K562 (cell line): ENCODE data around the gene COLEC12. TPM values are rescaled to one million over a fixed set of nuclear protein-coding genes. Genes with fewer than 3 reads are reported as not detected.

Experiments used
- ASH1L ChIP-seq: fragments of 450-650 bp; IDR thresholded peaks from 2 replicates; pipeline ENCODE4 v1.6.1; 2018; ENCODE audit warnings: borderline replicate concordance, mild to moderate bottlenecking, low read depth; ENCODE audit not compliant: partially characterized antibody
- BRF2 ChIP-seq: IDR thresholded peaks from 3 replicates; pipeline ENCODE4 v1.6.1; 2011; ENCODE audit warnings: borderline replicate concordance, mild to moderate bottlenecking; ENCODE audit not compliant: insufficient read length, insufficient read depth
- CTBP1 ChIP-seq: fragments of 450-650 bp; IDR thresholded peaks from 2 replicates; pipeline ENCODE4 v1.6.1; 2016; ENCODE audit warnings: borderline replicate concordance
- GATAD2A ChIP-seq: fragments of 450-650 bp; IDR thresholded peaks from 2 replicates; pipeline ENCODE4 v1.6.1; 2017
- KLF6 ChIP-seq: fragments of 250-450 bp; sonication (Bioruptor Pico); IDR thresholded peaks from 2 replicates; pipeline ENCODE4 v1.4.0; 2020; ENCODE audit warnings: mild to moderate bottlenecking, moderate library complexity, borderline replicate concordance
- MTF1 ChIP-seq: fragments of 250-450 bp; sonication (Bioruptor Pico); IDR thresholded peaks from 2 replicates; pipeline ENCODE4 v1.9.0; 2021; ENCODE audit warnings: moderate library complexity, mild to moderate bottlenecking, inconsistent platforms, borderline replicate concordance
- OTX1 ChIP-seq: fragments of 450-650 bp; formaldehyde crosslinking; IDR thresholded peaks from 2 replicates; pipeline ENCODE4 v1.4.0; 2022; ENCODE audit warnings: mild to moderate bottlenecking
- RAD51 ChIP-seq: fragments of 450-650 bp; IDR thresholded peaks from 2 replicates; pipeline ENCODE4 v1.7.1; 2016; ENCODE audit warnings: low read depth, mild to moderate bottlenecking, borderline replicate concordance
- RFX1 ChIP-seq: fragments of 450-650 bp; IDR thresholded peaks from 2 replicates; pipeline ENCODE4 v1.6.1; 2016; ENCODE audit warnings: mild to moderate bottlenecking, moderate library complexity
- SMARCE1 ChIP-seq: fragments of 450-650 bp; IDR thresholded peaks from 2 replicates; pipeline ENCODE4 v1.7.1; 2016; ENCODE audit warnings: mild to moderate bottlenecking
- U2AF2 ChIP-seq: fragments of 200-400 bp; formaldehyde crosslinking; optimal IDR thresholded peaks from 2 replicates; pipeline ENCODE3; 2017; ENCODE audit warnings: low read depth, mild to moderate bottlenecking, low read length
- ZNF24 ChIP-seq: fragments of 450-650 bp; IDR thresholded peaks from 2 replicates; pipeline ENCODE4 v1.6.1; 2016
- ZNF511 ChIP-seq: sonication (generic); formaldehyde crosslinking; IDR thresholded peaks from 2 replicates; pipeline ENCODE4 v1.8.0; 2022; ENCODE audit warnings: mild to moderate bottlenecking, missing genetic modification reagents
- ZNF764 ChIP-seq: fragments of 250-450 bp; sonication (Bioruptor Pico); IDR thresholded peaks from 2 replicates; pipeline ENCODE4 v1.4.0; 2020; ENCODE audit warnings: low read depth, mild to moderate bottlenecking, moderate library complexity
- polyA plus RNA-seq, 8 experiments: library from polyadenylated mRNA; depleted of rRNA in 4 of 8; stranded (reverse) in 5 of 8; unstranded in 3 of 8; fragments of >200 nt; fragmentation: Nextera tagmentation in 2 of 8; fragmentation: Illumina TruSeq in 1 of 8; extraction: Ambion mirVana in 2 of 8; extraction: Trizol in 1 of 8; gene quantifications; 2 replicates each; pipeline versions ENCODE4 v1.2.1 to v1.2.3, GENCODE V29; 2011 to 2014; ENCODE audit warnings: inconsistent platforms in 1 of 8, missing spikeins in 1 of 8
- total RNA-seq, 7 experiments: library from RNA; depleted of rRNA in 6 of 7; stranded (reverse); fragments of >200 nt in 6 of 7; fragmentation: Illumina TruSeq in 2 of 7; extraction: Trizol in 2 of 7; gene quantifications; 2 replicates each; pipeline versions ENCODE4 v1.2.1 to v1.2.3, GENCODE V29; 2011 to 2021; ENCODE audit warnings: low replicate concordance in 1 of 7
- TF ChIP-seq, protein P1 (sequence below): IDR thresholded peaks from 2 replicates; pipeline ENCODE4 v1.6.1; 2011; ENCODE audit warnings: borderline replicate concordance, low read depth, mild to moderate bottlenecking, moderate library complexity, low read length; ENCODE audit not compliant: insufficient read depth, poor library complexity, severe bottlenecking
- TF ChIP-seq, protein P2 (sequence below): sonication (generic); formaldehyde crosslinking; IDR thresholded peaks from 2 replicates; pipeline ENCODE4 v1.8.0; 2022; ENCODE audit warnings: mild to moderate bottlenecking, missing genetic modification reagents
- TF ChIP-seq, protein P3 (sequence below), 2 experiments: fragments of 450-650 bp; IDR thresholded peaks; 2 replicates each; pipeline ENCODE4 v1.6.1; 2018; ENCODE audit warnings: mild to moderate bottlenecking in 2 of 2, low read depth in 1 of 2; ENCODE audit not compliant: partially characterized antibody in 2 of 2

The COLEC12 gene
- total and polyA plus RNA-seq, 9 of the 15 experiments (the other 6 are each of a cell fraction or from before 2014, with no cell fraction given) = 0.04 TPM; not detected in 8

GRCh38 chr18:498931-499775 lies 1.3 kb downstream of the COLEC12 start (continued):
- TF ChIP-seq BRF2 (no peak), RAD51 (no peak), ZNF511 (no peak), KLF6 (no peak), CTBP1 (peak; percentile 58; the same call in 1 of the 2 replicates), SMARCE1 (peak; percentile 26; the same call in 1 of the 2 replicates), ZNF764 (CRISPR knock-in tag) (no peak), MTF1 (no peak), U2AF2 (no peak), ZNF24 (no peak), ASH1L (no peak), RFX1 (no peak), GATAD2A (no peak), OTX1 (CRISPR knock-in tag) (no peak)
- TF ChIP-seq, protein P1, sequence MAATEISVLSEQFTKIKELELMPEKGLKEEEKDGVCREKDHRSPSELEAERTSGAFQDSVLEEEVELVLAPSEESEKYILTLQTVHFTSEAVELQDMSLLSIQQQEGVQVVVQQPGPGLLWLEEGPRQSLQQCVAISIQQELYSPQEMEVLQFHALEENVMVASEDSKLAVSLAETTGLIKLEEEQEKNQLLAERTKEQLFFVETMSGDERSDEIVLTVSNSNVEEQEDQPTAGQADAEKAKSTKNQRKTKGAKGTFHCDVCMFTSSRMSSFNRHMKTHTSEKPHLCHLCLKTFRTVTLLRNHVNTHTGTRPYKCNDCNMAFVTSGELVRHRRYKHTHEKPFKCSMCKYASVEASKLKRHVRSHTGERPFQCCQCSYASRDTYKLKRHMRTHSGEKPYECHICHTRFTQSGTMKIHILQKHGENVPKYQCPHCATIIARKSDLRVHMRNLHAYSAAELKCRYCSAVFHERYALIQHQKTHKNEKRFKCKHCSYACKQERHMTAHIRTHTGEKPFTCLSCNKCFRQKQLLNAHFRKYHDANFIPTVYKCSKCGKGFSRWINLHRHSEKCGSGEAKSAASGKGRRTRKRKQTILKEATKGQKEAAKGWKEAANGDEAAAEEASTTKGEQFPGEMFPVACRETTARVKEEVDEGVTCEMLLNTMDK = no peak
- TF ChIP-seq, protein P2, sequence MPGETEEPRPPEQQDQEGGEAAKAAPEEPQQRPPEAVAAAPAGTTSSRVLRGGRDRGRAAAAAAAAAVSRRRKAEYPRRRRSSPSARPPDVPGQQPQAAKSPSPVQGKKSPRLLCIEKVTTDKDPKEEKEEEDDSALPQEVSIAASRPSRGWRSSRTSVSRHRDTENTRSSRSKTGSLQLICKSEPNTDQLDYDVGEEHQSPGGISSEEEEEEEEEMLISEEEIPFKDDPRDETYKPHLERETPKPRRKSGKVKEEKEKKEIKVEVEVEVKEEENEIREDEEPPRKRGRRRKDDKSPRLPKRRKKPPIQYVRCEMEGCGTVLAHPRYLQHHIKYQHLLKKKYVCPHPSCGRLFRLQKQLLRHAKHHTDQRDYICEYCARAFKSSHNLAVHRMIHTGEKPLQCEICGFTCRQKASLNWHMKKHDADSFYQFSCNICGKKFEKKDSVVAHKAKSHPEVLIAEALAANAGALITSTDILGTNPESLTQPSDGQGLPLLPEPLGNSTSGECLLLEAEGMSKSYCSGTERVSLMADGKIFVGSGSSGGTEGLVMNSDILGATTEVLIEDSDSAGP (CRISPR knock-in tag) = no peak
- TF ChIP-seq, protein P3, sequence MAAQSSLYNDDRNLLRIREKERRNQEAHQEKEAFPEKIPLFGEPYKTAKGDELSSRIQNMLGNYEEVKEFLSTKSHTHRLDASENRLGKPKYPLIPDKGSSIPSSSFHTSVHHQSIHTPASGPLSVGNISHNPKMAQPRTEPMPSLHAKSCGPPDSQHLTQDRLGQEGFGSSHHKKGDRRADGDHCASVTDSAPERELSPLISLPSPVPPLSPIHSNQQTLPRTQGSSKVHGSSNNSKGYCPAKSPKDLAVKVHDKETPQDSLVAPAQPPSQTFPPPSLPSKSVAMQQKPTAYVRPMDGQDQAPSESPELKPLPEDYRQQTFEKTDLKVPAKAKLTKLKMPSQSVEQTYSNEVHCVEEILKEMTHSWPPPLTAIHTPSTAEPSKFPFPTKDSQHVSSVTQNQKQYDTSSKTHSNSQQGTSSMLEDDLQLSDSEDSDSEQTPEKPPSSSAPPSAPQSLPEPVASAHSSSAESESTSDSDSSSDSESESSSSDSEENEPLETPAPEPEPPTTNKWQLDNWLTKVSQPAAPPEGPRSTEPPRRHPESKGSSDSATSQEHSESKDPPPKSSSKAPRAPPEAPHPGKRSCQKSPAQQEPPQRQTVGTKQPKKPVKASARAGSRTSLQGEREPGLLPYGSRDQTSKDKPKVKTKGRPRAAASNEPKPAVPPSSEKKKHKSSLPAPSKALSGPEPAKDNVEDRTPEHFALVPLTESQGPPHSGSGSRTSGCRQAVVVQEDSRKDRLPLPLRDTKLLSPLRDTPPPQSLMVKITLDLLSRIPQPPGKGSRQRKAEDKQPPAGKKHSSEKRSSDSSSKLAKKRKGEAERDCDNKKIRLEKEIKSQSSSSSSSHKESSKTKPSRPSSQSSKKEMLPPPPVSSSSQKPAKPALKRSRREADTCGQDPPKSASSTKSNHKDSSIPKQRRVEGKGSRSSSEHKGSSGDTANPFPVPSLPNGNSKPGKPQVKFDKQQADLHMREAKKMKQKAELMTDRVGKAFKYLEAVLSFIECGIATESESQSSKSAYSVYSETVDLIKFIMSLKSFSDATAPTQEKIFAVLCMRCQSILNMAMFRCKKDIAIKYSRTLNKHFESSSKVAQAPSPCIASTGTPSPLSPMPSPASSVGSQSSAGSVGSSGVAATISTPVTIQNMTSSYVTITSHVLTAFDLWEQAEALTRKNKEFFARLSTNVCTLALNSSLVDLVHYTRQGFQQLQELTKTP (IDR thresholded peaks at IDR 0.05; ENCODE audit: low read depth in 1 of 2, partially characterized antibody in 2 of 2) = no peak
